Activated T-helper 17 cell treated with anti-CD3 and anti-CD28 coated beads, Interleukin-2, amount 50 U/mL, for 72 hours (primary cell): Measurements from ENCODE around the gene SLC9A1. TPM values are rescaled to one million over a fixed set of nuclear protein-coding genes. Genes with fewer than 3 reads are reported as not detected.
A peak's percentile ranks its signal among the peaks of the same experiment; 100 is the strongest.
"Not testable (repeated sequence)": the region's sequence is repeated elsewhere in the genome, so short reads cannot be mapped to it uniquely, and the experiment has no call there.

ENCODE experiments used
- ATAC-seq: fragments of 150-1000 bp; cut with Tn5 transposase; replicated peaks from 2 replicates; pipeline ENCODE4 v1.10.0; 2021; ENCODE audit warnings: mild to moderate bottlenecking, moderate library complexity
- H3K27ac Mint-ChIP-seq: one replicate; pipeline ENCODE4 v1.8.0; 2022; ENCODE audit warnings: mixed read lengths
- H3K27me3 Mint-ChIP-seq: one replicate; pipeline ENCODE4 v1.8.0; 2022; ENCODE audit warnings: mixed read lengths
- H3K36me3 Mint-ChIP-seq: one replicate; pipeline ENCODE4 v1.8.0; 2022; ENCODE audit warnings: low read depth, mild to moderate bottlenecking, mixed read lengths
- H3K4me1 Mint-ChIP-seq: one replicate; pipeline ENCODE4 v1.8.0; 2022; ENCODE audit warnings: mixed read lengths
- H3K4me3 Mint-ChIP-seq: one replicate; pipeline ENCODE4 v1.8.0; 2022; ENCODE audit warnings: mild to moderate bottlenecking, mixed read lengths
- H3K9me3 Mint-ChIP-seq: one replicate; pipeline ENCODE4 v1.8.0; 2022; ENCODE audit warnings: mixed read lengths
- total RNA-seq, 2 donors: library from RNA; stranded (reverse); gene quantifications; one replicate each; pipeline ENCODE4 v1.2.3, GENCODE V29; 2022

The SLC9A1 gene
- total RNA-seq, 2 donors from 2014 or later = 15.3 to 20.6 TPM

DNA sequence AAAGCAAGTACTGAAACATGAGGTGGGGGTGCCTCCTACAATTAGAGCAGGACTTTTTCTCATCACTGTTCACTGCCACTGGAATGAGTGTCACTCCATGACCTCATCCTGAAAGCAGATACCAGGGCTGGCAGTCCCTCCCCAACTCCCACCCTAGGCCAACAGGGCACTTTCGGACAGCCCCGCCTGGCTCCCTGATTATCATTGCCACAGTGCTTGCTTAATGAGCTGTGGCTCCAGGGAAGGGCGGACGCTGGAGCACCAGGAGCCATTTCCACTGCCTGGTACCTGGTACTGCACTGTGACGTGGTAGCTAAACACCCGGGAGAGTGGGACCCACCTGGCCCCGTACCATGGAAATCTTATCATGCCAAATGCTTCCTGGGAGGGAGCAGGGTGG is 22.3 kb downstream of the SLC9A1 start:
- Mint-ChIP-seq H3K27me3 (no peaks in the 10 kb centered on the region), H3K4me3 (no peak overlapping the region), H3K27ac (no peak overlapping the region), H3K4me1 (peaks cover 10% of the 10 kb centered on the region), H3K9me3 (no peaks in the 10 kb centered on the region), H3K36me3 (peaks cover 5% of the 10 kb centered on the region)
- no peak for ATAC-seq

DNA sequence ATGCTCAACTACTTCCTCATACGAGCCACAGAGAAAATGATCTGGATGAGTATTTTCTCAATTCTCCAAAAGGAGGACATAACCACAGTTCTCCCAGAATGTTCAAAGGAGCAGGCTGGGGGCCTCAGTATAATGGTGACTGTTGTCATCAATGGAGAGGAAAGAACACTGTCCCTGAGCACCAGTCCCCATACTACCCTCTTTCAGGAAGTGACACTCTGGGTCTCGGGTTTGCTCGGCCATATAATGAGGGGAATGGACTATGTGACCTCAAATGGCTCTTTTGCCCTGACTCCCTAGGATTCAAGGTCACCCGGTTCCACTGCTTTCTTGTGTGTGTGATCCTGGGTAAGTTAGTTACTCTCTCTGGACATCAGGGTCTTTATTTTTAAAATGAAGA is 22.8 kb downstream of the SLC9A1 start:
- H3K4me1 Mint-ChIP-seq = peaks cover 10% of the 10 kb centered on the region
- no peak for ATAC-seq
- H3K27me3 Mint-ChIP-seq = no peaks in the 10 kb centered on the region
- H3K4me3 Mint-ChIP-seq = no peak overlapping the region
- no peak overlapping the region for H3K27ac Mint-ChIP-seq
- H3K36me3 Mint-ChIP-seq = peaks cover 5% of the 10 kb centered on the region
- no peaks in the 10 kb centered on the region for H3K9me3 Mint-ChIP-seq

DNA sequence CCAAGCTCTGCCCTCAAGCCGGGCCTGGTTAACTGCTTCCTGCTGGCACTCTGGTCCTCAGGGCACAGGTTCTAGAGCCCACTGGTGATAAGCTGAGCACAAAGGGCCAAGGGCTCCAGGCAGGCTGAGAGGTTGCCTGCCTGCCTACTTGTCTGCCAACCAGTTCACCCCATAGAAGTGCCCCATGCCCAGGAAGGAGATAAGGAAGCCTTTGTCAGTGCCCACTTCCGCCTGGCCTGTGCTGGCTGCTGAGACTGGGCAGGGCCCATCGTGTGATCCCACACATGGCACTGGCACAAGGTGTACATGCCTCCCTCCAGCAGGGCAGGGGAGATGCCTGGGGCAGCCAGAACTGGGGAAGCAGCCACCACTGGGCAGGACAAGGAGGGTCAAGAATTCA is 24.1 kb downstream of the SLC9A1 start:
- peaks cover 5% of the 10 kb centered on the region for H3K36me3 Mint-ChIP-seq
- H3K27ac Mint-ChIP-seq = no peak overlapping the region
- no peaks in the 10 kb centered on the region for H3K4me1 Mint-ChIP-seq
- H3K9me3 Mint-ChIP-seq = no peaks in the 10 kb centered on the region
- ATAC-seq = no peak
- no peaks in the 10 kb centered on the region for H3K27me3 Mint-ChIP-seq
- no peak overlapping the region for H3K4me3 Mint-ChIP-seq

DNA sequence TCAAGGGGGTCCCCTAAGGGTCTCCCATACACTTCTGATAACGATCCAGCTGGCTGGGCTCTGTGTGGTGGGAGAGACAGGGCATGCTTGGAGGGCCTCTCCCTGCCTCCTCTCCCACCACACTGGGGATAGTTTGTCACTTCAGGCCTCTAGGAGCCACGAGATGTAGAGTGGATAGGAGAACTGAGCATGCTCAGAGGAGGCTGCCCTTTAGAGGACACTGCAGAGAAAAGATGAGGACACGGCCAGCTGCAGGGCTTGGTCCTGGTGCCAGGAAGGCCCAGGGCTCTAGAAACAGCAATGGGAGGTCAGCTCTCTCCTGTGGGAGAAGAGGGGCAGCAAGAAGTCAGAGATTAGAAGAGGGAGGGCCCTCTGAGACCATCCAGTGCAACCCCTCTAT is 25.7 kb downstream of the SLC9A1 start:
- no peaks in the 10 kb centered on the region for H3K27me3 Mint-ChIP-seq
- ATAC-seq = no peak
- H3K4me3 Mint-ChIP-seq = no peak overlapping the region
- no peaks in the 10 kb centered on the region for H3K9me3 Mint-ChIP-seq
- peaks cover 5% of the 10 kb centered on the region for H3K36me3 Mint-ChIP-seq
- H3K27ac Mint-ChIP-seq = no peak overlapping the region
- no peaks in the 10 kb centered on the region for H3K4me1 Mint-ChIP-seq

- H3K27me3 Mint-ChIP-seq = no peaks in the 10 kb centered on the region
- no peak for ATAC-seq
- no peak overlapping the region for H3K27ac Mint-ChIP-seq
- H3K4me3 Mint-ChIP-seq = no peak overlapping the region
- H3K9me3 Mint-ChIP-seq = no peaks in the 10 kb centered on the region
- H3K4me1 Mint-ChIP-seq = no peaks in the 10 kb centered on the region
- peaks cover 5% of the 10 kb centered on the region for H3K36me3 Mint-ChIP-seq
Observed at GRCh38 chr1:27127419-27127818, 27.5 kb downstream of the SLC9A1 start.

- Mint-ChIP-seq H3K27ac (peak overlapping the region; percentile 42), H3K27me3 (no peaks in the 10 kb centered on the region), H3K9me3 (no peaks in the 10 kb centered on the region), H3K4me3 (no peak overlapping the region), H3K36me3 (peaks cover 5% of the 10 kb centered on the region), H3K4me1 (no peaks in the 10 kb centered on the region)
- ATAC-seq = no peak
Observed at GRCh38 chr1:27126391-27126790, 28.5 kb downstream of the SLC9A1 start.

GRCh38 chr1:27125125-27125524 is 29.8 kb downstream of the SLC9A1 start:
- not testable (repeated sequence) for ATAC-seq, H3K4me3 Mint-ChIP-seq, H3K9me3 Mint-ChIP-seq, H3K4me1 Mint-ChIP-seq, H3K36me3 Mint-ChIP-seq, H3K27me3 Mint-ChIP-seq
- peak overlapping the region; percentile 45 for H3K27ac Mint-ChIP-seq

GRCh38 chr1:27124405-27124804 is 30.5 kb downstream of the SLC9A1 start:
- Mint-ChIP-seq H3K27ac (peak overlapping the region; percentile 45), H3K36me3 (peaks cover 5% of the 10 kb centered on the region), H3K4me1 (no peaks in the 10 kb centered on the region), H3K4me3 (no peak overlapping the region), H3K9me3 (no peaks in the 10 kb centered on the region), H3K27me3 (no peaks in the 10 kb centered on the region)
- no peak for ATAC-seq

DNA sequence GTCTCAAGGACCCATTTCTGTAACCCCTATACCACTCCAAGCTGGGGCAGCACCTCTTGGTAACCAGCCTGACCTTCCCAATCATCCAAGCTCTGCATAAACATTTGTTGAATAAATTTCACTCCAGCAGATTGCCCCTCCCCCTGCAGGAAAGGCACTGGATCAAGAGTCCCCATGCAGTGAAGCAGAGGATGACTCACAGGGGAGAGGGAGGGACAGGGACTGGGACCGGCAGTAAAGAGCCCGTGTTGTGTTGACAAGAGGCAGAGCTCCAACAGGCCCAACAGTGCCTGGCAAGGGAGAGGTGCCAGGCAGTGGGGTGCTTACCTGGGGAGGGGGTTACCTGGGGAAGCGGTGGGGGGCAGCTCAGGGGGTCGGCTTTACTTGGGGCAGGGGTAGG is 32.3 kb downstream of the SLC9A1 start:
- H3K27me3 Mint-ChIP-seq = no peaks in the 10 kb centered on the region
- H3K9me3 Mint-ChIP-seq = no peaks in the 10 kb centered on the region
- no peak overlapping the region for H3K4me3 Mint-ChIP-seq
- H3K36me3 Mint-ChIP-seq = no peaks in the 10 kb centered on the region
- H3K27ac Mint-ChIP-seq = peak overlapping the region; percentile 84
- no peak for ATAC-seq
- no peaks in the 10 kb centered on the region for H3K4me1 Mint-ChIP-seq

- no peaks in the 10 kb centered on the region for H3K27me3 Mint-ChIP-seq
- H3K27ac Mint-ChIP-seq = peak overlapping the region; percentile 41
- peaks cover 6% of the 10 kb centered on the region for H3K4me1 Mint-ChIP-seq
- no peak overlapping the region for H3K4me3 Mint-ChIP-seq
- H3K9me3 Mint-ChIP-seq = no peaks in the 10 kb centered on the region
- ATAC-seq = no peak
- no peaks in the 10 kb centered on the region for H3K36me3 Mint-ChIP-seq
Observed at GRCh38 chr1:27120854-27121253, 34.1 kb downstream of the SLC9A1 start.

DNA sequence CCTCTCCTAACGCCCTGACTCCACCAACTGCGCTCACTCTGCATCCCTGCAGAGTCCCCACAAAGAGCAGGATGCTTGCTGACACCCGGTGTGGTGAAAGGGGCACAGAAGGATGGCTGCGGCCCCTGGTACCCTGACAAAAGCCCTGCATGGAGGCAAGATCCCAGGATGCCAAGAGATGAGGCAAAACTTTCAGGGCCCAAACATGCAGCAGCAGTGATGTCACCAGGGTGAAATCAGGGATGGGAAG is 36.6 kb downstream of the SLC9A1 start:
- Mint-ChIP-seq H3K27ac (peak overlapping the region; percentile 10), H3K4me1 (peaks cover 17% of the 10 kb centered on the region), H3K4me3 (no peak overlapping the region), H3K9me3 (no peaks in the 10 kb centered on the region), H3K36me3 (no peaks in the 10 kb centered on the region), H3K27me3 (no peaks in the 10 kb centered on the region)
- no peak for ATAC-seq

- Mint-ChIP-seq H3K27me3 (no peaks in the 10 kb centered on the region), H3K4me3 (no peak overlapping the region), H3K27ac (peak overlapping the region; percentile 10), H3K4me1 (peaks cover 17% of the 10 kb centered on the region), H3K9me3 (no peaks in the 10 kb centered on the region), H3K36me3 (no peaks in the 10 kb centered on the region)
- ATAC-seq = no peak
Observed at GRCh38 chr1:27117733-27118439, 37.0 kb downstream of the SLC9A1 start.

DNA sequence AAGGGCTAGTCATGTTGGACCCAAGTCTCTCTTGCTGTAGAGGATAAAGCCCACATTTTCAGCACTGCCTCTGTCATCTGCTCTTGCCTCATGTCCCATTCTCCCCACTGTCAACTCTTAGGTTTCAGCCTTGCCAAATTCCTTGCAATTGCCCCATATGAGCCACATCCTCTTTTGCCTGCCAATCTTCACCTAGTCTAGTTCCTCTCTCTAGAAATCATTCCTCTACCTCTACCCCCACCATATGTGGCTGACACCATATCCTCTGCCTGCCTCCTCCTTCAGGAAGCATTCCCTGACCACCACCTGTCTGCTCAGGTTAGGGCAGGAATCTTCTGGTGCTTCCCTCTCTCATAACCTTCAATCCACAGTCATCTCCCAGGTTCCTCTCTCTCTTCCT is 38.2 kb downstream of the SLC9A1 start:
- Mint-ChIP-seq H3K27me3 (no peaks in the 10 kb centered on the region), H3K4me1 (peaks cover 24% of the 10 kb centered on the region), H3K36me3 (no peaks in the 10 kb centered on the region), H3K9me3 (no peaks in the 10 kb centered on the region), H3K4me3 (no peak overlapping the region), H3K27ac (peak overlapping the region; percentile 47)
- ATAC-seq = no peak

GRCh38 chr1:27116232-27116631 is 38.7 kb downstream of the SLC9A1 start:
- H3K27ac Mint-ChIP-seq = peak overlapping the region; percentile 47
- H3K4me3 Mint-ChIP-seq = no peak overlapping the region
- H3K27me3 Mint-ChIP-seq = no peaks in the 10 kb centered on the region
- H3K36me3 Mint-ChIP-seq = no peaks in the 10 kb centered on the region
- ATAC-seq = no peak
- H3K4me1 Mint-ChIP-seq = peaks cover 24% of the 10 kb centered on the region
- H3K9me3 Mint-ChIP-seq = no peaks in the 10 kb centered on the region

DNA sequence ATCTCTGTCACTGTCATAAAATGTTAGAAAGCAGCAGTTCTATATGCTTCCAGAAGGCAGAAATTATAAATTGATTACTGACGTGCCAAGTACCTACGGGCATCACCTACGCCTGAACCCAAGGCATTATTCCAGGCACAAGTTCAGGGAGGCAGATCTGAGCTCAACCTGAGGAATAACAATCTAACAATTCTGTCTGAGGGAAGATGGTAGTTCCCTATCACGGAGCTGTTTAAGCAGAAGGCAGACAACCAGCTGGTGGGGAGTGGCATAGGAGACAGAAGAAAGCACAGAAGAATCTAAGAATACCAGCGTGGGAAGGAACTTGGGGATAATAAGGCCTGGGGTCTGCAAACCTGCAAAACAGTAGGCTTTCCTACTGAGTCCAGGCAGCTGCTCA is 40.4 kb downstream of the SLC9A1 start:
- no peak for ATAC-seq
- Mint-ChIP-seq H3K27me3 (no peaks in the 10 kb centered on the region), H3K9me3 (no peaks in the 10 kb centered on the region), H3K4me3 (no peak overlapping the region), H3K27ac (peak overlapping the region; percentile 90), H3K36me3 (no peaks in the 10 kb centered on the region), H3K4me1 (peaks cover 24% of the 10 kb centered on the region)

GRCh38 chr1:27113861-27114260 is 41.1 kb downstream of the SLC9A1 start:
- H3K4me1 Mint-ChIP-seq = peaks cover 28% of the 10 kb centered on the region
- H3K27ac Mint-ChIP-seq = peak overlapping the region; percentile 90
- ATAC-seq = no peak
- no peaks in the 10 kb centered on the region for H3K27me3 Mint-ChIP-seq
- no peaks in the 10 kb centered on the region for H3K36me3 Mint-ChIP-seq
- no peaks in the 10 kb centered on the region for H3K9me3 Mint-ChIP-seq
- peak overlapping the region; percentile 33 for H3K4me3 Mint-ChIP-seq
